ENCODE measurements around the gene RAB31. TPM values are rescaled to one million over a fixed set of nuclear protein-coding genes. Genes with fewer than 3 reads are reported as not detected.
A peak's percentile ranks its signal among the peaks of the same experiment; 100 is the strongest.

Gene RAB31
- total RNA-seq, 4 donors from 2014 or later = 17.4 to 76.0 (median 45.0) TPM

DNA sequence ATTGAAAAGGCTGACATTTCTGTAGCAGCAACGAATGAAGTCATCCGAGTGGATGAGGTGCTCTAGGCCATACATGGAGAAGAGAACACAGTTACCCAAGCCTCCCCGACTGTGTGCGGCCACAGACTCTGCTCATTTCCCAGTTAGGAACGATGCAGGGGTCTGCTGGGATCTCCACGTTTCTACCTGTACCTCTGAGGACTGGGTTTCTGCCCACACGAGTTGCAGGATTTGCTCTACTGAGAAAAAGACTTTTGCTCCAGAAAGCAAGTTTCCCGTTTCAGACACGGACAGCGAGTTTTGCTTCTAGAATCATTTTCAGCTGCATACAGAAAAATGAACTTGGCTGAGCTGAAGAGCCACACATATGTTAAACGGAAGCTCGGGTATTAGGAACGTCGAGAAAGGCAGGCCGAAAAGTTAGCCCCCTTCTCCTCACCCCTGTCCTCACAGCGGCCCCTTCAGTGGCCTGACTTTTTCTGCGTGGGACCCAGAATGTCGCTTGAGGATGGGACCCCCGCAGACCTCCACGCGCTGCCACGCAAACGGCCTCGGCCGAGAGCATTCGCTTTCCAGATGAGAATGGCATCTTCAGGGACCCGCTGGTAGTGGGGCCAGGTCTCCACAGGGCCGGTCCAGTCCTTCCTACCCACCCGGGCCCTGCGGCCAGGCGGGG lies 582 bp upstream of the RAB31 start:
- H3K4me1 ChIP-seq = peaks cover 17 to 64% (median 28%) of the 10 kb centered on the region in 3 donors
- peak overlapping the region; percentile 88 to 92 (median 90) for H3K27ac ChIP-seq
- H3K4me3 ChIP-seq = peak overlapping the region; percentile 64 to 92 (median 86)
- no peaks in the 10 kb centered on the region for H3K36me3 ChIP-seq
- no peaks in the 10 kb centered on the region for H3K27me3 ChIP-seq
- TF ChIP-seq POLR2A (IDR thresholded peaks at IDR 0.05) = no peak
- TF ChIP-seq, protein P1, sequence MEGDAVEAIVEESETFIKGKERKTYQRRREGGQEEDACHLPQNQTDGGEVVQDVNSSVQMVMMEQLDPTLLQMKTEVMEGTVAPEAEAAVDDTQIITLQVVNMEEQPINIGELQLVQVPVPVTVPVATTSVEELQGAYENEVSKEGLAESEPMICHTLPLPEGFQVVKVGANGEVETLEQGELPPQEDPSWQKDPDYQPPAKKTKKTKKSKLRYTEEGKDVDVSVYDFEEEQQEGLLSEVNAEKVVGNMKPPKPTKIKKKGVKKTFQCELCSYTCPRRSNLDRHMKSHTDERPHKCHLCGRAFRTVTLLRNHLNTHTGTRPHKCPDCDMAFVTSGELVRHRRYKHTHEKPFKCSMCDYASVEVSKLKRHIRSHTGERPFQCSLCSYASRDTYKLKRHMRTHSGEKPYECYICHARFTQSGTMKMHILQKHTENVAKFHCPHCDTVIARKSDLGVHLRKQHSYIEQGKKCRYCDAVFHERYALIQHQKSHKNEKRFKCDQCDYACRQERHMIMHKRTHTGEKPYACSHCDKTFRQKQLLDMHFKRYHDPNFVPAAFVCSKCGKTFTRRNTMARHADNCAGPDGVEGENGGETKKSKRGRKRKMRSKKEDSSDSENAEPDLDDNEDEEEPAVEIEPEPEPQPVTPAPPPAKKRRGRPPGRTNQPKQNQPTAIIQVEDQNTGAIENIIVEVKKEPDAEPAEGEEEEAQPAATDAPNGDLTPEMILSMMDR (IDR thresholded peaks at IDR 0.05) = no peak
- no peaks in the 10 kb centered on the region for H3K9me3 ChIP-seq
- no peak for DNase-seq
- intact Hi-C loops (cut with DNase I) = no loop called here
- 20 to 46% methylated on average over 9 to 15 of the region's 31 CpGs for WGBS, 2 donors

DNA sequence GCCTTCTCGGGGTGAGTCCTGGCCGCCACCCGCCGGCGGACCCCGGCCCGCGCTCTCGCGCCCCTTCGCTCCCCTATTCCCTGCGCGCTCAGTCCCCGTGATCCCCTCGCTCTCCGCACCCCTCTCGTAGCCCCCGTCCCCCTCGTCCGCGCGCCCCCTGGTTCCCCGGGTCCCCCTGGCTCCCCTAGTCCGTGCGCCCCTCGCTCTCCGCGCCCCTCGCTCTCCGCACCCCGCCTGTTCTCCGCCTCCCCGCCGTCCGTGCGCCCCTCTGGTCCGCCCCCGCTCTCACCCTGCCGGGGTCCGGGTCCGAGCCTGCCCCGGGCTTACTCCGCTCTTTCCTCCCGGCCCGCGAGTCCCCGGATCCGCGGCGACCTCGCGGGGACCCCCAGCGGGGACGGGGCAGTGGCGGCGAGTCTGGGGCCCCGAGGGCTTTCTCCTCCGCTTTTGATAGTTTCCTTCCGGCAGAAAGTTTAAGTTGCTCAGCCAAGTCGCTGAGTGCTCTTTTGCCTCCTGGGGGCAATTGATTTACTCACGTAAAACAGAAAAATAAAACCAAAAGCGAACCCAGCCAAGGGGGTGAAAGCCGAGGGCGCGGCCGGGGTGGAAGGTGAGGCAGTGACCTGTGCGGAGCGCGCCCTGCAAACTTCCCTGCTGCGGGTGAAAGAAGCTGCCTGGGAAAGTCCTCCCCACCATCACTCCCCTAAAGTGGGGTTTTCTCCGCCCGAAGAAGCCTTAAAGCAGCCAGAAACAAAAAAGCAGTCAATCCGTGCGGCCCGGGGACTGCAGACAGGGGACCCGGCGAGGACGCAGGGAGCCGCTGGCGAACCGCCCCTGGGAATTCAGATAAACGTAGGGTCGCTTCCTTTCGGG lies 568 bp downstream of the RAB31 start:
- Histone ChIP-seq H3K4me3 (peak overlapping the region; percentile 64 to 92 (median 86)), H3K4me1 (peaks cover 18 to 65% (median 28%) of the 10 kb centered on the region in 3 donors), H3K36me3 (no peaks in the 10 kb centered on the region), H3K27ac (peak overlapping the region; percentile 88 to 92 (median 90)), H3K9me3 (no peaks in the 10 kb centered on the region), H3K27me3 (no peaks in the 10 kb centered on the region)
- intact Hi-C loops (cut with DNase I) = no loop called here
- DNase-seq = no peak
- 0 to 4% methylated on average over 2 to 20 of the region's 84 CpGs for WGBS, 2 donors
- TF ChIP-seq, protein P1 (IDR thresholded peaks at IDR 0.05) = no peak
- TF ChIP-seq POLR2A (IDR thresholded peaks at IDR 0.05) = no peak

DNA sequence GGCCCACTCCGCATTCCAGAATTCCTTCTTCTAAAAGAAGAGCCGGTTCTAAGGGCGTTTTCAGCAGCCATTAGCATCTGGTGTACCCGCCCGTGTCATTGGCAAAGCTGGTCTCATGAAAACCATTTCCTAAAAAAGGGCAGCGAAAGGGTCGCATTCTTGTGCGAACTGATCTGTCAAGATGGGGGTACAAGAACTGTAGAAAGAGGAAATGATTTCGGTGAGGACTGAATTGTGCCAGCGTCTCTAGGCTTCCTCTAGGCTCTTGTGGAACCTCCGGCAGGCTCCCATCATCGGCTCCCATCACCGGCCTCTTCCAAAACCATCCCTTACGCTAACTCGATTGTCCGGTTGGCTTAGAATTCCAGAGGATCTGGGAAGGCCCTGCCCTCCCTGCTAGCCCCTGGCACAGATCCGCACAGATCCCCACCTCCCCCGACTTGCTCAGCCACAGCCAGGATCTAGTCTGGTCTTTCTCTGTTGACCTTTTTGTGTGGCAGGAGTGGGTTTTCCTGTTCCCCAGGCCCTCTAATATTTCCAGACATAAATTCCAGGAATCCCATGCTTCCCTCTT lies 1.3 kb downstream of the RAB31 start:
- no peaks in the 10 kb centered on the region for H3K27me3 ChIP-seq
- no peak for DNase-seq
- peaks cover 18 to 65% (median 28%) of the 10 kb centered on the region in 3 donors for H3K4me1 ChIP-seq
- intact Hi-C loops (cut with DNase I) = no loop called here
- H3K9me3 ChIP-seq = no peaks in the 10 kb centered on the region
- no peaks in the 10 kb centered on the region for H3K36me3 ChIP-seq
- peak overlapping the region; percentile 88 to 92 (median 90) for H3K27ac ChIP-seq
- TF ChIP-seq, protein P1 (IDR thresholded peaks at IDR 0.05) = no peak
- no peak for TF ChIP-seq POLR2A (IDR thresholded peaks at IDR 0.05)
- WGBS, 2 donors = 17 to 29% methylated on average over 8 to 16 of the region's 18 CpGs
- H3K4me3 ChIP-seq = peak overlapping the region; percentile 64 to 92 (median 86)

DNA sequence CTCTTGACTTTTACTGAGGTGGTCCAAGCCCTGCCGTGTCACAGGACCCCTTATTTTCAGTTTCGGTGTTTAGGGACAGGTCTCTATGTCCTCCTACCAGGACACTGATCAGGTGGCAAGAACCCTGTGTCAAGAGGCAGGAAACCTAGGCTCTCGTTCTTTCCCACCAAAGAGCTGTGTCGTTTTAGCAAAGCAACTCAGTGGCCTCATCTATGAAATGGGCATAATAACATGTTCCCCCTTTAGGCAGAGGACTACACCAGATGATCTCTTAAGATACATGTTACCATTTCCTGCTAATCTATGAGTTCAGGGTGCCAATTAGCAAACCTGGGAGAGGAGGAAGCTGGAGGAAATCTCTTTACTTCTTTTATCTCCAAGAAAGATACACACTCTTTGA lies 1.9 kb downstream of the RAB31 start:
- Histone ChIP-seq H3K27me3 (no peaks in the 10 kb centered on the region), H3K4me3 (peak overlapping the region in 3 of 4 donors; percentile 64 to 92 (median 85)), H3K27ac (peak overlapping the region in 3 of 4 donors; percentile 88 to 92 (median 91)), H3K9me3 (no peaks in the 10 kb centered on the region), H3K4me1 (peaks cover 18 to 63% (median 28%) of the 10 kb centered on the region in 3 donors), H3K36me3 (no peaks in the 10 kb centered on the region)
- intact Hi-C loops (cut with DNase I) = loop anchor here (10.0 kb wide), 1 partner anchor 215 kb away; no protein-coding TSS in a partner anchor
- TF ChIP-seq, protein P1 (IDR thresholded peaks at IDR 0.05) = no peak
- no peak for TF ChIP-seq POLR2A (IDR thresholded peaks at IDR 0.05)
- no peak for DNase-seq
- WGBS, 2 donors = 86 to 100% methylated on average over 1 to 4 of the region's 4 CpGs
